HG03103 (cell line): ENCODE data around the gene CDC20.
"Not testable (repeated sequence)": the region's sequence is repeated elsewhere in the genome, so short reads cannot be mapped to it uniquely, and the experiment has no call there.

ENCODE experiments used
- ATAC-seq: cut with Tn5 transposase; IDR thresholded peaks from one replicate; pipeline ENCODE4 v1.9.1; 2021; ENCODE audit warnings: low read depth; ENCODE audit not compliant: unreplicated experiment

Gene CDC20

GRCh38 chr1:43354471-43354870 is 4.3 kb upstream of the CDC20 start:
- ATAC-seq = no peak

DNA sequence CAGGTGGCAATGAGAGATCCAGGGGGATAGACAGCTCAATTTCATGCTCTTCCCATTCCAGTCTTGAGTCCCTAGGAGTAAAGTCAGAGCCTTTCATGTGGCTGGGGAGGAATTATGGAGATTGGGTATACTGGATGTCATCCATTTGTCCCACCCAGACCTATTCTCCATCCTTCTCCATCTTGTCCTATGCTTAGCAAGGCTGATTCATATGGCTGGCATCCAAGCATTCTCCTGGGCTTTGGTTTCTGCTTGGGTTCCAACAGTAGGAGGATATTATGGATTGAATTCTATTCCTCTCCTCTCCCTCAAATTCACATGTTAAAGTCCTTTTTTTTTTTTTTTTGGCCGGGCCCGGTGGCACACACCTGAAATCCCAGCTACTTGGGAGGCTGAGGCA is 3.8 kb upstream of the CDC20 start:
- ATAC-seq = no peak

DNA sequence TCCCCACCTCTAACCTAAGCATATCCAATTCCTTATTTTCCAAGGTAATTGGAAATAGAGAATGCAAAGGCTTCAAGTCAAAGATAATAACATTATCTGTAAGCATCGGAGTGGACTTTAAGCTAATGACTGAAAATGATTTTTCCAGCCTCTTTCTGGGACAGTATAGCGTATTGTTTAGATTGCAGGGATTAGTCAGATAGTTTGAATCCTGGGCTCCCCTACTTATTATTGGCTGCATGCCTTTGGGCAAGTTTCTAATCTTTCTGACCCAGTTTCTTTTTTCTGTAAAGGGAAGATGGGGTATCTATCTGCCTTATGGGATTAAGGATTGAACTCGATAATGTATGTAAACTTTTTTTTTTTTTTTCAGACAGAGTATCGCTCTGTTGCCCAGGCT is 1.5 kb upstream of the CDC20 start:
- no peak for ATAC-seq

- no peak for ATAC-seq
Measured at GRCh38 chr1:43358121-43358745, 548 bp upstream of the CDC20 start.

DNA sequence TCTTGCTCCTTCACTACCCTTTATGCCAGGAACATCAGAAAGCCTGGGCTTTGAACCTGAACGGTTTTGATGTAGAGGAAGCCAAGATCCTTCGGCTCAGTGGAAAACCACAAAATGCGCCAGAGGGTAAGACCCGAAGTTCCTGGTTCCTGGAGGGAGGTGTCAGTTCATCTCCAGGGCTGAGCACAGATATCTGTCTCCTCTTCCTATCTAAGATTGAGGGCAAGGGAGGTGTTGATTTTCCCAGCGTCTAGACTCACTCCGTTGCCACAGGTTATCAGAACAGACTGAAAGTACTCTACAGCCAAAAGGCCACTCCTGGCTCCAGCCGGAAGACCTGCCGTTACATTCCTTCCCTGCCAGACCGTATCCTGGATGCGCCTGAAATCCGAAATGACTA is 915 bp downstream of the CDC20 start:
- ATAC-seq = no peak

DNA sequence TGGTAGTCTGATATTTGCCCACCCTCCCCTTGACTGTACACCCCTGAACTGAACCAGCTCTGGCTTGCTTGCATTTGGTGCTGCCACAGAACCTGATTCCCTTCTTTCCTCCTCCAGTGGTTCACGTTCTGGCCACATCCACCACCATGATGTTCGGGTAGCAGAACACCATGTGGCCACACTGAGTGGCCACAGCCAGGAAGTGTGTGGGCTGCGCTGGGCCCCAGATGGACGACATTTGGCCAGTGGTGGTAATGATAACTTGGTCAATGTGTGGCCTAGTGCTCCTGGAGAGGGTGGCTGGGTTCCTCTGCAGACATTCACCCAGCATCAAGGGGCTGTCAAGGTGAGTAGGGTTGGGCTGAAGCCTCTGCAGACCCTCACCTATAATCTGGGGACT is 1.8 kb downstream of the CDC20 start:
- ATAC-seq = no peak

- no peak for ATAC-seq
Measured at GRCh38 chr1:43363283-43363934, 4.6 kb downstream of the CDC20 start.

GRCh38 chr1:43363935-43364525 is 5.2 kb downstream of the CDC20 start:
- no peak for ATAC-seq

GRCh38 chr1:43365678-43366077 is 6.9 kb downstream of the CDC20 start:
- ATAC-seq = no peak

- ATAC-seq = no peak
Measured at GRCh38 chr1:43366179-43366578, 7.4 kb downstream of the CDC20 start.

- no peak for ATAC-seq
Measured at GRCh38 chr1:43366601-43367025, 7.8 kb downstream of the CDC20 start.

DNA sequence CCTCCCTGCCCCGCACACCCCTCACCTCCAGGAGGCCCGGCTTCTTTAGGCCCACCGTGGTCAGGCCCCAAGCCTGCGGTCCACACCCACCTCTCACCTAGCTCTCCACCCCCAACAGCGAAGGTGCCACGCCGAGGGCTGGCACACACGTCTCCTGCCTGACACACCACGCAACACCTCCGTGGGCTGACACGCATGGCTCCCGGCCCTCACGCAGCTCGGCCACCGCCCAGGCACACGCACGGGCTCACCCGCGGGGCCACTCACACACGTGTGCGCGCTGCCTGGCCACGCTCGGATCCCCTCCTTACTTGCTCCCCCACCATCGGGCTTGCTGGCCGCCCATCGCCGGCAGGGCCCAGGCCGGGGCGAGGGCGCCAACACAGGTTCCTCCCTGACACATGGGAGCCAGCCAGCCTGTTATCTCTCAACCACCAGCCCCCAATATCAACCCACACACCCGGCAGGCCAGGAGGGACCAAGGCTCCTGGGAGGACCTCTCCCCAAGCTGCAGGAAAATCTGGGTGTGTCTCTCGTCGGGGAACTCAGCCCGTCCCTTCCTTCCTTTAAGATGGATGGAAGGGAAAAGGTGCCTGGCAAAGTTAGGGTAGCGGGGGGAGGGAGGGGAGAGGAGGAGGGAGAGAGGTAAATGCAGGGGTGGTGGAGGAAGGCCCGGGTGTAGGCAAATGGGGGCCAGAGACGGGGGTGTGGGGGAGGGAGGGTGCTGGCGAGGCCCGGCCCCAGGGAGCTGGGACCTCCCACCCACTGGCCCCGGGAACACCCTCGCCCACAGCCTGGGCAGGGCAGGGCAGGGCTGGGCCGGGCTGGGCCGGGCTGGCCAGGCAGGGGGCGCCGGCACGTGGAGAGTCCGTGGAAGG is 8.5 kb downstream of the CDC20 start:
- ATAC-seq = peak; percentile 25

DNA sequence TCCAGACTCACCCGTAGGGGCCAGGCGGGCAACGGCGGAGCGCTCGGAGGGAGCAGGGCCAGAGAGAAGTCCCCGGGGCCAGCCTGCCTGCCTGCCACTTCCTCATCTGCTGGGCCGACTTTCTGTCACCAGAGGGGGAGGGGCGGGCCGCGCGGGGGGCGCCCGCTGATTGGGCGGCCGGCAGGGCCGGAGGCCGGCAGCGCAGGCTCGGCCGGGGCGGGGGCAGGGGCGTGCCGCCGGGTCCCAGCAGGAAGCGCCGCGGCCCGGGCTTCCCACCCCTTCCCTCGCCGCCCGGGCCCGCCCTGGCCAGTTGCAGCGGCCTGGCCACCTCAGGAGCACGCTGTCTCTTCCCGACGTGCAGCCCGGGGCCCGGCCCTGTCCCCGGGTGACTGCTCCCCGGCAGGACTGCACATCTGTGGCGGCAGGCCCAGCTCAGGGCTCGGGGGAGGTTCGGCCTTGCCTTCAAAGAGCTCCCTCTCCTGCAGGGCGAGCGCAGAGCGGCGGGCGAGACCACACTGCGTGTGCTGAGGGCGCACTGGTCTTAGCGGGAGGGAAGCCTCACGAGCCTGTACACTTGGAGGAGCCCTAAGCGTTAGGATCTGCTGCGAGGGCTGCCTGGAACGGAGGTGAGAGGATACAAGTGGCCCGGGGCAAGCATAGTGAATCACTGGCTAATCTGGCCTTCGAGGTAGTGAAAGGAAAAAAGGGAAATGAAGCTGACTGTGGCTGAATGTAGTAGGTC is 9.3 kb downstream of the CDC20 start, which contains the start of gene ELOVL1:
ELOVL1 (minus strand) TSS at position 108 of the 742 bp plus-strand sequence. CDS start 2,402 bp downstream, outside the sequence.
- peak; percentile 68 for ATAC-seq

DNA sequence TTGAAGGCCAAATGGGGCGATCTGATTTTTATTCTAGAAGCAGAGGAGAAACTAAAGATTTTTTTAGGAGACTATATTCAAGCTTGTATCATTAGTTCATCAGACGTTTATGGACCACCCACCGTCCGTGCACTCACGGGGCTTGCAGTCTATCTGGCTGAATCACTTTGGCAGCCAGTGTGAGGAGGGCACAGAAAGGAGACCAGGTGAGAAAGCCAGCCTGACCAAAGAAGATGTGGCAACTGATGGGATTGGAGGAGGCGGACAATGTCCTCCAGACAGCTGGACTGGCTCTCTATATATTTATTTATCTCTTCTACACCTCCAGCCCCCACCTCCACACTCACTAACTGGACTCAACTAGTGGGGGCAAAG is 9.9 kb downstream of the CDC20 start:
- no peak for ATAC-seq

GRCh38 chr1:43369779-43370178 is 11.0 kb downstream of the CDC20 start:
- ATAC-seq = not testable (repeated sequence)

- no peak for ATAC-seq
Measured at GRCh38 chr1:43370564-43370963, 11.8 kb downstream of the CDC20 start.

DNA sequence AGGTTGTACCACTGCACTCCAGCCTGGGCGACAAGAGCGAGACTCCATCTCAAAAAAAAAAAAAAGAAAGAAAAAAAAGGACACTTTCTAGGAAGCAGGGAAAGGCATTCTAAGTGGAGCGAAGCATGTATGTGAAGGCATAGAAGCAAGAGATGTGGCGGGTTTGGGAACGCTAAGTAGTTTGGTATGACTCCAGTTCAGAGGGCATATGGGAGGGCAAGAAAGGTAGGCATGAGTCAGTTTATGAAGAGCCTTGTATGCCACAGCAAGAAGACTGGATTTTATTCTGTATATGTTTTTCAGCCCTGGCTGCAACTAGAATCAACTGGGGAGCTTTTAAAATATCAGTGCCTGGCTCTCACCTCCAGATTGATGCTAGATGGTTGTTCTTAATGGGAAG is 13.4 kb downstream of the CDC20 start:
- ATAC-seq = no peak

DNA sequence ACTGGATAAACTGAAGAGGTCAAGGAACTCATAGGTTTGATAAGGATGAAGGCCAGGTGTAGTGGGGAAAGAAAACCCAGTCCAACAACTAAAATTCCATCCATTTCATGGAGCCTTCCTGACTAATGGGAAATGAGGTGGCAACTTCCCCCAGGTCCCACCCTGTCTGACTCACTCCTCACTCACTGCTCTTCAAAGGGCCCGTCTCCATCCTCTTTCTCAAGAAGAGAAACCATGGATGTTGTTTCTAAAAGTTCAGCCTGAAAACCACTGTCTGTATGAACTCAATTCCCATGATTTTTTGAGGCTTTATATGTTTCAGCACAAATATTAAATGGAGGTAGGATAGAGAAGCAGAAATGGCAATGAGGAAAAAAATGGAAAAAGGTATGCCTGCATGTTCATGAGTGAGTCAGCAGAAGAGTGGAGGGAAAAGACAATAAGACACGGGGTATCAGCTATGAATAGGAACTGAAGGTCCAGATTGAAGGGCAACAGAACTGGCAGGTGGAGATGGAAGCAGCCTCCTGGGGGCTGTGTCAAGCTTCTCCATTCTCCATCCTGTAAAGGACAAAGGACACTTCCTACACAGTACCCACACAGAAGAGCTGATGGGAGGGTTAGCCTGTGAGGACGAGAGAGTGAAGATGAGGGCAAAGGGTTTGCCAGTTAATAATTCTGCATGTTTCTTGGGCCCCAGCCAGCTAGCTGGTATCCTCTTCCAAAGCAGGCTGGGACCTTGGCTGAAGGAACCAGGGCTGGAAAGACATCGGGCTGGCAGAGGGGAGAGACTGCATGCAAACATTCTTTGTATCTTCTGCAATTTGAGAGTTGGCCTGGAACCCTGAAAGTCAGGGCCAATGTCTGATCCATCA is 14.5 kb downstream of the CDC20 start:
- ATAC-seq = no peak

- no peak for ATAC-seq
Measured at GRCh38 chr1:43376723-43377235, 18.0 kb downstream of the CDC20 start.
